ENCODE measurements around the gene CCDC81. TPM values are rescaled to one million over a fixed set of nuclear protein-coding genes. Genes with fewer than 3 reads are reported as not detected.

The CCDC81 gene
- polyA plus RNA-seq, 3 donors: 0.11 to 0.31 (median 0.24) TPM

- WGBS (ENCODE audit: insufficient coverage): 100% methylated on average over 2 of the region's 3 CpGs
- H3K4me1 ChIP-seq (ENCODE audit: control insufficient read depth in 1 of 2, insufficient read depth in 2 of 2, low read length in 2 of 2): no peaks in the 10 kb centered on the region
- no peaks in the 10 kb centered on the region for H3K36me3 Mint-ChIP-seq
- H3K27ac ChIP-seq (ENCODE audit: low read depth in 1 of 2, low read length in 2 of 2): no peak overlapping the region
- no peaks in the 10 kb centered on the region for H3K27me3 ChIP-seq (ENCODE audit: control insufficient read depth in 2 of 2, insufficient read depth in 2 of 2, low read length in 2 of 2)
- H3K27ac Mint-ChIP-seq: no peak overlapping the region
- peaks cover 0 to 4% (median 0%) of the 10 kb centered on the region in 7 donors for H3K9me3 Mint-ChIP-seq
- H3K79me2 ChIP-seq (ENCODE audit: insufficient read depth, low read length): no peaks in the 10 kb centered on the region
- H3K9ac ChIP-seq (ENCODE audit: insufficient read depth, low read length, poor library complexity, severe bottlenecking): no peak overlapping the region
- no peaks in the 10 kb centered on the region for H3K4me1 Mint-ChIP-seq
- H4K20me1 ChIP-seq (ENCODE audit: insufficient read depth, low read length): no peaks in the 10 kb centered on the region
- no peak overlapping the region for H3K4me3 Mint-ChIP-seq
- no peak overlapping the region for H3K4me3 ChIP-seq (replicated peaks in 1 of 3; ENCODE audit: low read depth in 2 of 3, low read length in 3 of 3)
- no peak for TF ChIP-seq CTCF (IDR thresholded peaks at IDR 0.05)
- H3K36me3 ChIP-seq (replicated peaks in 1 of 2; ENCODE audit: control insufficient read depth in 1 of 2, insufficient read depth in 2 of 2, low read length in 2 of 2): no peaks in the 10 kb centered on the region
- no peaks in the 10 kb centered on the region for H3K27me3 Mint-ChIP-seq (ENCODE audit: low read depth in 3 of 3)
- H3K9me3 ChIP-seq (replicated peaks in 1 of 2; ENCODE audit: control insufficient read depth in 1 of 2, insufficient read depth in 1 of 2, low read length in 2 of 2): no peaks in the 10 kb centered on the region
- no peak overlapping the region for H3K4me2 ChIP-seq (replicated peaks; ENCODE audit: extremely low read depth, low read length, poor library complexity, severe bottlenecking)
- no peak overlapping the region for H2AFZ ChIP-seq (ENCODE audit: insufficient read depth, low read depth, low read length, poor library complexity, severe bottlenecking)
- intact Hi-C loops (cut with micrococcal nuclease): no loop called here
- DNase-seq: no peak
Measured at GRCh38 chr11:86398106-86398505, 23.4 kb downstream of the CCDC81 start.

- no peaks in the 10 kb centered on the region for H3K36me3 ChIP-seq (replicated peaks in 1 of 2; ENCODE audit: control insufficient read depth in 1 of 2, insufficient read depth in 2 of 2, low read length in 2 of 2)
- intact Hi-C loops (cut with micrococcal nuclease): no loop called here
- H3K27ac Mint-ChIP-seq: no peak overlapping the region
- H3K4me3 ChIP-seq (replicated peaks in 1 of 3; ENCODE audit: low read depth in 2 of 3, low read length in 3 of 3): no peak overlapping the region
- no peak overlapping the region for H3K4me3 Mint-ChIP-seq
- no CpG with 5 or more reads among the region's 1 CpG for WGBS (ENCODE audit: insufficient coverage)
- no peaks in the 10 kb centered on the region for H3K79me2 ChIP-seq (ENCODE audit: insufficient read depth, low read length)
- peaks cover 0 to 4% (median 0%) of the 10 kb centered on the region in 7 donors for H3K9me3 Mint-ChIP-seq
- no peaks in the 10 kb centered on the region for H3K27me3 ChIP-seq (ENCODE audit: control insufficient read depth in 2 of 2, insufficient read depth in 2 of 2, low read length in 2 of 2)
- DNase-seq: no peak
- no peak overlapping the region for H3K9ac ChIP-seq (ENCODE audit: insufficient read depth, low read length, poor library complexity, severe bottlenecking)
- no peak for TF ChIP-seq CTCF (IDR thresholded peaks at IDR 0.05)
- H3K4me1 Mint-ChIP-seq: peaks cover 3% of the 10 kb centered on the region
- H3K4me1 ChIP-seq (ENCODE audit: control insufficient read depth in 1 of 2, insufficient read depth in 2 of 2, low read length in 2 of 2): no peaks in the 10 kb centered on the region
- H3K36me3 Mint-ChIP-seq: no peaks in the 10 kb centered on the region
- H3K9me3 ChIP-seq (replicated peaks in 1 of 2; ENCODE audit: control insufficient read depth in 1 of 2, insufficient read depth in 1 of 2, low read length in 2 of 2): no peaks in the 10 kb centered on the region
- no peak overlapping the region for H3K4me2 ChIP-seq (replicated peaks; ENCODE audit: extremely low read depth, low read length, poor library complexity, severe bottlenecking)
- H4K20me1 ChIP-seq (ENCODE audit: insufficient read depth, low read length): no peaks in the 10 kb centered on the region
- H3K27me3 Mint-ChIP-seq (ENCODE audit: low read depth in 3 of 3): no peaks in the 10 kb centered on the region
- no peak overlapping the region for H3K27ac ChIP-seq (ENCODE audit: low read depth in 1 of 2, low read length in 2 of 2)
- H2AFZ ChIP-seq (ENCODE audit: insufficient read depth, low read depth, low read length, poor library complexity, severe bottlenecking): no peak overlapping the region
Measured at GRCh38 chr11:86403458-86403857, 28.8 kb downstream of the CCDC81 start.
